Loucy (cell line): ENCODE results near the gene PCBP3.

Experiments used
- H2AFZ ChIP-seq: fragments of 200-600 bp; sonication (generic); 2 replicates; pipeline ENCODE4 v1.6.0; 2016; ENCODE audit warnings: antibody characterized with exemption, mild to moderate bottlenecking, low read length, moderate library complexity
- H3F3A ChIP-seq: fragments of 200-600 bp; 2 replicates; pipeline ENCODE4 v1.6.0; 2016; ENCODE audit warnings: antibody characterized with exemption, low read depth, mild to moderate bottlenecking
- H3K27me3 ChIP-seq: fragments of 200-600 bp; sonication (generic); 2 replicates; pipeline ENCODE4 v1.6.1; 2014; ENCODE audit warnings: low read length, mild to moderate bottlenecking; ENCODE audit not compliant: insufficient read depth, poor library complexity, severe bottlenecking
- H3K36me3 ChIP-seq: fragments of 200-600 bp; sonication (generic); 2 replicates; pipeline ENCODE4 v1.6.1; 2016; ENCODE audit warnings: low read length; ENCODE audit not compliant: insufficient read depth
- H3K4me1 ChIP-seq: fragments of 200-600 bp; sonication (generic); 2 replicates; pipeline ENCODE4 v1.5.1; 2014; ENCODE audit warnings: low read length, mild to moderate bottlenecking; ENCODE audit not compliant: insufficient read depth, poor library complexity, severe bottlenecking
- H3K4me2 ChIP-seq: fragments of 200-600 bp; sonication (generic); 2 replicates; pipeline ENCODE4 v1.6.0; 2014; ENCODE audit warnings: antibody characterized with exemption, low read length, low read depth, mild to moderate bottlenecking; ENCODE audit not compliant: poor library complexity, severe bottlenecking
- H3K4me3 ChIP-seq: fragments of 200-600 bp; sonication (generic); 2 replicates; pipeline ENCODE4 v1.5.1; 2014; ENCODE audit warnings: low read length, mild to moderate bottlenecking, mixed read lengths; ENCODE audit not compliant: poor library complexity, severe bottlenecking
- H3K79me2 ChIP-seq: fragments of 200-600 bp; sonication (generic); 2 replicates; pipeline ENCODE4 v1.6.1; 2014; ENCODE audit warnings: low read length; ENCODE audit not compliant: insufficient read depth
- H3K9ac ChIP-seq: fragments of 200-600 bp; sonication (generic); 2 replicates; pipeline ENCODE4 v1.6.0; 2014; ENCODE audit warnings: mild to moderate bottlenecking, low read depth, low read length, moderate library complexity; ENCODE audit not compliant: poor library complexity, severe bottlenecking
- H3K9me2 ChIP-seq: fragments of 200-600 bp; sonication (generic); replicated peaks from 2 replicates; pipeline ENCODE4 v1.6.1; 2016; ENCODE audit warnings: low read depth, low read length, mixed read lengths
- H3K9me3 ChIP-seq: fragments of 200-600 bp; sonication (generic); 2 replicates; pipeline ENCODE4 v1.6.1; 2014; ENCODE audit warnings: mild to moderate bottlenecking, antibody characterized with exemption, low read length, low read depth; ENCODE audit not compliant: insufficient read depth
- H4K20me1 ChIP-seq: fragments of 200-600 bp; sonication (generic); 2 replicates; pipeline ENCODE4 v1.6.0; 2014; ENCODE audit warnings: antibody characterized with exemption, low read length, mild to moderate bottlenecking; ENCODE audit not compliant: insufficient read depth, poor library complexity, severe bottlenecking
- EZH2phosphoT487 ChIP-seq: fragments of 200-600 bp; IDR thresholded peaks from 2 replicates; pipeline ENCODE4 v1.6.1; 2018; ENCODE audit warnings: antibody characterized with exemption, mild to moderate bottlenecking, moderate library complexity, borderline replicate concordance
- TF ChIP-seq, protein P1 (sequence below): fragments of 200-600 bp; sonication (generic); conservative IDR thresholded peaks from 2 replicates; pipeline ENCODE4 v1.5.1; 2014; ENCODE audit warnings: mild to moderate bottlenecking, antibody characterized with exemption, low read length

PCBP3 gene

DNA sequence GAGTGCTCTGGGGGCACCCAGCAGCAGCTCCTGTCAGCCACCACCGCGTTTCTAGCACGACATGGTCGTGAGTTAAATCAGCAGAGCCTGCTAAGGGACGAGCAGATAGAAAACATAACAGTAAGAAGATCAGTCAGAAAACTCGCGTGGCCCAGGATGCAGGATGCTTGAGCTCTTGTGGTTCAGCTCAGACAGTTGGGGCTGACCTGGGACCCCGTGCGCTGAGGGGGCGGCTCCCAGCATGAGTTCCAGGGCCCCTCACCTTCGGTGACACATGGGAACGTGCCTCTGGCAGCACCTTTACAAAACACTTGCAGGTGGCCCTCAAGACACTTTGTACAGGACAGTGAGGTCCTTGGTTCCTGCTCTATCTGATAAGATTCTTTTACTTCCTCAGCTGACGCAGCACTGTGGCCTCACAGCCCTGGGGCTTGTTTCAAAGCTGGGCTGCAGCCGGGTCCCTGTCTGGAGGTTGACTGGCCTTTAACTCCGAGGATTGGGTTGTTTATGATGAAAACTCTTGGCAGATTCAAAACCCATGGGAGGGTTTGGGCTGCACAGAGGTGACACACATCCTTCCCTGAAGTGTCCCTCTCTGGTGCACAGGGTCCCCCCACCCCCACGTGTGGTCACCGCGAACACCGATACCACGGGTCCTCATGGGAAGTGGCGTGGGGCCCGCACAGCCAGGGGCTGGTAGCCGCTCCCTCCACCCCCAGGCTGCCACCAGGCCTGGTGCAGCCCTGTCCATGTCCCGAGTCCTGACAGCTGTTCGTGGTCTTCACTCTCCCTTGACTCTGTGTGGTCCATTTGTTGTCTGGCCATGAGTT, 272.7 kb downstream of the PCBP3 start:
- Histone ChIP-seq H3K9me2 (no peaks in the 10 kb centered on the region), H3K27me3 (no peaks in the 10 kb centered on the region), H2AFZ (no peak overlapping the region), H3K4me1 (peaks cover 64% of the 10 kb centered on the region), H3K79me2 (no peaks in the 10 kb centered on the region), H3F3A (no peaks in the 10 kb centered on the region; the same call in 1 of the 2 replicates), H3K36me3 (no peaks in the 10 kb centered on the region), H3K9ac (peak overlapping the region; percentile 47), H4K20me1 (no peaks in the 10 kb centered on the region), H3K9me3 (no peaks in the 10 kb centered on the region), H3K4me2 (peak overlapping the region; percentile 55), H3K4me3 (peak overlapping the region; percentile 17)
- TF ChIP-seq, protein P1, sequence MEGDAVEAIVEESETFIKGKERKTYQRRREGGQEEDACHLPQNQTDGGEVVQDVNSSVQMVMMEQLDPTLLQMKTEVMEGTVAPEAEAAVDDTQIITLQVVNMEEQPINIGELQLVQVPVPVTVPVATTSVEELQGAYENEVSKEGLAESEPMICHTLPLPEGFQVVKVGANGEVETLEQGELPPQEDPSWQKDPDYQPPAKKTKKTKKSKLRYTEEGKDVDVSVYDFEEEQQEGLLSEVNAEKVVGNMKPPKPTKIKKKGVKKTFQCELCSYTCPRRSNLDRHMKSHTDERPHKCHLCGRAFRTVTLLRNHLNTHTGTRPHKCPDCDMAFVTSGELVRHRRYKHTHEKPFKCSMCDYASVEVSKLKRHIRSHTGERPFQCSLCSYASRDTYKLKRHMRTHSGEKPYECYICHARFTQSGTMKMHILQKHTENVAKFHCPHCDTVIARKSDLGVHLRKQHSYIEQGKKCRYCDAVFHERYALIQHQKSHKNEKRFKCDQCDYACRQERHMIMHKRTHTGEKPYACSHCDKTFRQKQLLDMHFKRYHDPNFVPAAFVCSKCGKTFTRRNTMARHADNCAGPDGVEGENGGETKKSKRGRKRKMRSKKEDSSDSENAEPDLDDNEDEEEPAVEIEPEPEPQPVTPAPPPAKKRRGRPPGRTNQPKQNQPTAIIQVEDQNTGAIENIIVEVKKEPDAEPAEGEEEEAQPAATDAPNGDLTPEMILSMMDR: no peak
- no peak for TF ChIP-seq EZH2phosphoT487

DNA sequence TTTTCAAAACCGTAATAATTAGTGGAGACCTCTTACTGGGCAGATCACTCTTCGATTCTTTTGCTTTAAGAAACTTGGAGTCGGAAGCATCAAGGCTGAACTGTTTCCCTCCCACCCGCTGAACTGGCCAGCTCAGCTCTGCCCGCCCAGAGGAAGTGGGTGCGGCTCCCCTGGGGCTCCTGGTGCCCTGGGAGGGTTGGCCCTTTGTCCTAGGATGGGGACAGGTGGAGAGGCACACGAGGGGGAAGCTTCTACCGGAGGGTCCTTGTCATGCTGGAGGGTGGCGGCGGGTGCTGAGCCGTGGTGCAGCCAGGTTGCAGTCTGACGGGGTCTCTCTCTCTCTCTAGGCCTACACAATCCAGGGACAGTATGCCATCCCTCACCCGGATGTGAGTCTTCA, 273.7 kb downstream of the PCBP3 start:
- Histone ChIP-seq H3K79me2 (no peaks in the 10 kb centered on the region), H3K4me1 (peaks cover 74% of the 10 kb centered on the region), H3K9me2 (no peaks in the 10 kb centered on the region), H3K4me3 (peak overlapping the region; percentile 22), H3F3A (no peaks in the 10 kb centered on the region; the same call in 1 of the 2 replicates), H2AFZ (no peak overlapping the region), H3K9me3 (no peaks in the 10 kb centered on the region), H3K36me3 (no peaks in the 10 kb centered on the region), H3K9ac (peak overlapping the region; percentile 47), H3K27me3 (no peaks in the 10 kb centered on the region), H3K4me2 (peak overlapping the region; percentile 55), H4K20me1 (no peaks in the 10 kb centered on the region)
- TF ChIP-seq, protein P1: no peak
- TF ChIP-seq EZH2phosphoT487: no peak

DNA sequence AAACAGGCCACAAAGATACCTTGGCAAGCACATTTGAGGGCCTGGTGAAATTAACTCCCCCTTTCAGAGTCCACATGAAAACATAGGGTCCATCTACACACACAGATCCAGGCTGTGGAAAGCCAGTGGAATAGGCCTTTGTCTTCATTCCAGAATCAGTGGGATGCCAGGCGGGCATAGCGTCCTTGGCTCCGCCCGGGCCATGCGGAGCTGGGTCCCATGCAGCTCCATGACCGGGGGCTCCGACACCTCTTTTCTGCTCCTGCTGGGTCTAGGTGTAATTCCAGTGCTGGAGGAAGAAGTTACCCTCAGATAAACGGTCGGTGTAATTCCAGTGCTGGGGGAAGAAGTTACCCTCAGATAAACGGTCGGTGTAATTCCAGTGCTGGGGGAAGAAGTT, 274.5 kb downstream of the PCBP3 start:
- peak overlapping the region; percentile 22 for H3K4me3 ChIP-seq
- no peaks in the 10 kb centered on the region for H3K27me3 ChIP-seq
- H3K4me2 ChIP-seq: peak overlapping the region; percentile 55
- no peak overlapping the region for H2AFZ ChIP-seq
- peaks cover 82% of the 10 kb centered on the region for H3K4me1 ChIP-seq
- H3K79me2 ChIP-seq: no peaks in the 10 kb centered on the region
- peak overlapping the region; percentile 47 for H3K9ac ChIP-seq
- no peaks in the 10 kb centered on the region for H3K9me2 ChIP-seq
- no peaks in the 10 kb centered on the region for H3K36me3 ChIP-seq
- no peaks in the 10 kb centered on the region for H4K20me1 ChIP-seq
- TF ChIP-seq, protein P1: no peak
- no peak for TF ChIP-seq EZH2phosphoT487
- no peaks in the 10 kb centered on the region; the same call in 1 of the 2 replicates for H3F3A ChIP-seq
- H3K9me3 ChIP-seq: no peaks in the 10 kb centered on the region
